HG03439 (cell line): ENCODE data around the gene MGAT4A.
"Not testable (repeated sequence)": the region's sequence is repeated elsewhere in the genome, so short reads cannot be mapped to it uniquely, and the experiment has no call there.

Source experiments
- ATAC-seq: cut with Tn5 transposase; IDR thresholded peaks from one replicate; pipeline ENCODE4 v1.9.1; 2021; ENCODE audit warnings: mild to moderate bottlenecking, moderate library complexity; ENCODE audit not compliant: unreplicated experiment

MGAT4A gene

DNA sequence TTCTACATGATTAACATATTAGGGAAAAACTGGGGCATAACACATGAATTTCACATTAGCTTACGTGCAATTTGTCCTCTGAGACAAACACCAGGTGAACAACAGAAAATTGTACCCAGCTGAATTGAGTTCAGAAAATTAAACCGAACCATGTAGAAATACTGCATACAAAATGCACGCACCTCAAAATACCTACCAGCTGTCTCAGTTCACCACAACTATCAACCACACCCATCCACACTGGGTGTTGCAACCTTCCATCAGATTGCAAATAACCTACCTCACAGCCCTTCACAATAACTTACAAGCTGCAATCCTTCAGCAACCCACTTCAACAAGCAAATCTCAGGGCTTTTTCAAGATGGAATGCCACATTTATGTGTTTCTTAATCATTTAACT, 66.6 kb downstream of the MGAT4A start:
- no peak for ATAC-seq

DNA sequence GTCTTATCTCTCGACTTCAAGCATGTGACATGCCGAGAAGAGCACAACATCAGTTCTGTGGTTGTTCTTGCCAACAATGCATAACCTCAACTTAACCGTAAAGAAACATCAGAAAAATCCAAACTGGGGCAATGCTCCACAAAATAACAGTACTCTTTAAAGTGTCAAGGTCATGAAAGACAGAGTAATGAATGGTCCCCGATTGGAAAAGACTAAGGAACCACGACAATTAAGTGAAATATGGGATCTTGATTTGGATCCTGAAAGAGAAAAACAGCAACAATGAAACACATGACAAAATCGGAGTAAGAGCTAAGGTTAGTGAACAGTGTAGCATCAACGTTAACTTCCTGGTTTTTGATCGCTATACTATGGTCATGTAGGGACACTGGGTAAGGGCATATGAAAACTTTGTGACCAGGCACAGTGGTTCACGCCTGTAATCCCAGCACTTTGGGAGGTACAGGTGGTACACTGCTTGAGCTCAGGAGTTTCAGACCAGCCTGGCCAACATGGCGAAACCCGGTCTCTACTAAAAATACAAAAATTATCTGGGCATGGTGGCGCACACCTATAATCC, 67.3 kb downstream of the MGAT4A start:
- ATAC-seq = no peak

DNA sequence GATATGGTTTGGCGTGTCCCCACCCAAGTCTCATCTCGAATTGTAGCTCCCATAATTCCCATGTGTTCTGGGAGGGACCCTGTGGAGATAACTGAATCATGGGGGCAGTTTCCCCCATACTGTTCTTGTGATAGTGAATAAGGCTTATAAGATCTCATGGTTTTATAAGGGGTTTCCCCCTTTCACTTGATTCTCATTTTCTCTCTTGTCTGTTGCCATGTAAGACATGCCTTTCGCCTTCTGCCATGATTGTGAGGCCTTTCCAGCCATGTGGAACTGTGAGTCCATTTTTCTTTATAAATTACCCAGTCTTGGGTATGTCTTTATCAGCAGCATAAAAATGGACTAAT, 71.5 kb downstream of the MGAT4A start:
- not testable (repeated sequence) for ATAC-seq

DNA sequence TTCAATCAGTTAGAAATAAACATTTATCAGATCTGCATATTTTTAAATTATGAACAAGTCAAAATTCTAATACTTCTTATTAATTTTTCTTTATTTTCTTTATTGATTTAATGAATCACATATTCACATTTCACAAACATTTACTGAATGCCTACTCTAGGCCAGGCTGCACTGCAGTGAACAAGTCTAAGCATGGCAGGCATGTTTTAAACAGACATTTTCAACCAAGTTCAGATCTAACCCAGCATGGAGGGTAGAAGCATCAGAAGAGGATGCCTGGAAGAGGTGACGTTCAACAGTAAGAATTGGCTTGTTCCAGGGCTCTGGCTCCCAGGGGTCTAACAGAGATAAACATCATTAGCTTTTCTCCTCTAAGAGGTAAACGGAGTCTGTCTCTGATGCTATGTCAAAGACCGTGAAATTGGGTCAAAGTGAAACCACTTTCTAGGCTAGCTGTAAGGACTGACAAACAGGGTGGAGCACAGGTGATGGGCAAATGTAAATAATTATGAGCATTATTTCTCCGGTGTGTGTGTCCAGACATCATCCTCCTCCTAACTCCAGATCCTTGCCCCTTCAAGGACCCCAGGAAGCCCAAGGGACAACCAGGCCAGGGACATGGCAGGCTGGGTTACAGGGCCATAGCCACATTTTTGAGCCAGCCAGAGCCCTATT, 72.0 kb downstream of the MGAT4A start:
- ATAC-seq = no peak

DNA sequence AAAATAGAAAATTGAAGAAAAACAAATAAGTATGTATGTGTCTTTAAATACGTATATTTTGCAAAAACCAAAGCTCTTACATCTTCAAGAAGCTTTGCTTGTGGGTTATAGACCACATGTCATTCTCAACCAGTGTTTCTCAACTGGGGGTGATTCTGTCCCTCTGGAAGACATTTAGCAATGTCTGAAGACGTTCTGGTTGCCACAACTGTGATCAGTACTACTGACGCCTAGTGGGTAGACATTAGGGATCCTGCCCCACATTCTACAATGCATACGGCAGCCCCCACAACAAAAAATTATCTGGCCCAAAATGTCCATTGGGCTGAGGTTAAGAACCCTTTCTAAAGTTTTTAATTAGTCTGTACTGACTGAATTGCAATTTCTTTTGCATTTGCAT, 74.1 kb downstream of the MGAT4A start:
- ATAC-seq = no peak

DNA sequence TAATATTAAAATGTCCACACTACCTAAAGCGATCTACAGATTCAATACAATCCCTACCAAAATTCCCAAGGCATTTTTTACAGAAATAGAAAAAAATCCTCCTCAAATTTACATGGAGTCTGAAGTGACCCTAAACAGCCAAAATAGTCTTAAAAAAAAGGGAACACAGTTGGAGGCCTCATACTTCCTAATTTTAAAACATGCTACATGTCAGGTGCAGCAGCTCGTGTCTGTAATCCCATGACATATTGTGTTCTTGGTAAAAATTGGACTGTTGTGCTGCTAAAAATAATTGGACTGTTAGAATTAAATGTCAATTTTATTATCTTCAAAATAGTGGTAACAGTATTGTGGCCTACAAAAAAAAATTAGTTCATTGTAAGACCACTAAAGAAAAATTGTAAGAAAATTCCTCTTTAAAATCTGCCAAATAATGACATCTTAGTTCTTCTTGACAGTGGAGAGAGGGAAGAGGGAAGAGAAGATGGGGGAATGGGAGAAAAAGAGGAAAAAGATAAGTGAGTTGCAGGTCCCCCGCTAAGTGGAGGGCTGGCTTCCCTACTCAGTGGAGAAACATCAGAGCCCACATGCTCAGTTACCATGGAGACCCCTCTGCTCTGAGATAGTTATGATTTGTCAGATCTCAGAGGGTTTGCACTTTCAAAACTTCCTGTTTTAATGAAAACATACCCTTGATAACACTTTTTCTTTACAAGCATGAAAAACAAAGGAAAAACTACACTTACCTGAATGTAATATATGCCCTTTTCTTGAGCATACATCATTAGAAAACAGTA, 76.0 kb downstream of the MGAT4A start:
- ATAC-seq = no peak

DNA sequence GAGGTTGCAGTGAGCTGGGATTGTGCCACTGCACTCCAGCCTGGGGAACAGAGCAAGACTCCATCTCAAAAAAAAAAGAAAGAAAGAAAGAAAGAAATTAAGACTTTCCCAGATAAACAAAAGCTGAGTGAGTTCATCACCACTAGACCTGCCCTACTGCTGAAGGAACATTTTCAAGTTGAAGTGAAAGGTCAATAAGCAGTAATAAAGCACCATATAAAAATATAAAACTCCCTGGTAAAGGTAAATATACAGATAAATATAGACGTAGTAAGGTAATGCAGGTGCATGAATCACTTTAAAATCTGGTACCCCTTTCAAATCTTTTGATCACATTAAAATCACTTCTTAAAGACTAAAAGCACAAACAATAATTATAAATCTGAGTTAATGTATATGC, 79.9 kb downstream of the MGAT4A start:
- ATAC-seq = no peak

DNA sequence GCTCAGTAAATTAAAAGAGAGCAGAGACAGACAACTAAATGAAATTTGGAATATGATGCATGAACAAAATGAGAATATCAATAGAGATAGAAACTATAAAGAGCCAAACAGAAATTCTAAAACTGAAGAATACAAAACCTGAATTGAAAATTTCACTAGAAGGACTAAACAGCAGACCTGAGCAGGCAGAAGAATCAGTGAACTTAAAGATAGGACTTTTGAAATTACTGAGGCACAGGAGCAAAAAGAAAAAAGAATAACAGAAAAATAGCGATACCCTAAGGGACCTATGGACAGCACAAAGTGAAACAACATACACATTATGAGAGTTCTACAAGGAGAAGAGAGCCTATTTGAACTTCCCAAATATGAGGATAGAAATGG, 80.9 kb downstream of the MGAT4A start:
- no peak for ATAC-seq

DNA sequence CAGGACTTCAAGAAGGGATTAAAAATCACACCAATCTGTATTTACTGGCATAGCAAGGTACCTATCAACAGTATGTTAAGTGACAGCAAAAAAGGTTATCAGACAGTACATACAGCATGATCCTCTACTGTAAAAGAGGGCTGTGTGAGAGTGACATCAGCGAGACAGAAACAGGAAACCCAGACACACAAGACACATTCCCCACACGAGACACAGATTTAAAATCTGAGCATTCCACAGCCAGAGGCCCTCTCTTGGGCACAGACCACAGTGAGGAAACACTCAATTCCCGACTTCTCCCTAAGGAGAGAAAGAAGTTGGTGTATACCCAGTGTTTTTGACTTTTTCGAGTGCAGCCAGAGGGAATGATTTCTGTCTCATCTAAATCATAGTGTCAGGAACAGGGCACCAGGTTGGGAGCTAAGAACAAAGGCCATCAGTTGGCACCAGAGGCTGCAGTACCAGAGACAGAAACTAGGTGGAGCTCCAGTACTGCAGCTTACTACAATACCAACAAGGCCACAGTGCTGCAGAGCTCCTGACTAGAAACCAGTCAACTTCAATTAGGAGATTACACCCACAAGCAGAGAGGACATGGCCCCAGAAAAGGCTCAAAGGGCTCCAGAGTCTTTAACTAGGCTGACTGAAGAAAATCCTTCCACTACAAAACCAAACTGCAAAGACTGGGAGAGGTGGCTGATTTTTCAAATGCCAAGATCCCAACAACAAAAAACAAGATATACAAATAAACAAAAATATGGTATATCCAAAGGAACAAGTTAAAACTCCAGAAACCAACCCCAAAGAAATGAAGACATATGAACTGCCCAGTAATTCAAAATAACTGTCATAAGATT, 81.6 kb downstream of the MGAT4A start:
- no peak for ATAC-seq

DNA sequence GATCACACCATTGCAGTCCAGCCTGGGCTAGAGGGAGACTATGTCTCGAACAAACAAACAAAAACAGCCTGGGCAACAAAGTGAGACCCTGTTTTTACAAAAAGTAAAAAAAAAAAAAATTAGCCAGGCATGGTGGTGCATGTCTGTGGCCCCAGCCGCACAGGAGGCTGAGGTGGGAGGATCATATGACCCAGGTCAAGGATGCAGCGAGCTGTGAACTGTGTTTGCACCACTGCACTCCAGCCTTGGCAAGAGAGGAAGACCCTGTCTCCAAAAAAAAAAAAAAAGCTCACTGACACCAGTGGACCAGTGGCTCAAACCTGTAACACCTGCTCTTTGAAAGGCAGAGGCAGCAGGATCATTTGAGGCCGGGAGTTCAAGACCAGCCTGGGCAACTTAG, 82.5 kb downstream of the MGAT4A start:
- ATAC-seq = no peak

DNA sequence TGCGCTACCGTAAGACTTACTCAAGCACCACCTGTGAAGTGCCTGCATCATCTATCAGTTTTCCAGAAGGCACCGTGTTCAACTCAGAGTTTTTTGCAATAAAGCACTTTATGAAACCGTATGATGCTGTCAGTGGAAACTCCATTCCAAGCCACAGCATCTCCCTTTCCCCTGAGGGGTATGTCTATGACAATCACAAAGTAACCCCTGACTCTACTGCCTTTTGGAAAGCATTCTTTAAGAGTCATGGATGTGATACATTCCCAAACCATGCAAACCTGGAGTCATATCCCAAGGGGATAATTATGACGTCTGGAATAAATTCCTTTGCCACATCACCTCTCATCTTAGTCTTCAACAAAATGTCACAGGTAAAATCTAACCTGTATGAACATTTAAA, 83.3 kb downstream of the MGAT4A start:
- no peak for ATAC-seq

DNA sequence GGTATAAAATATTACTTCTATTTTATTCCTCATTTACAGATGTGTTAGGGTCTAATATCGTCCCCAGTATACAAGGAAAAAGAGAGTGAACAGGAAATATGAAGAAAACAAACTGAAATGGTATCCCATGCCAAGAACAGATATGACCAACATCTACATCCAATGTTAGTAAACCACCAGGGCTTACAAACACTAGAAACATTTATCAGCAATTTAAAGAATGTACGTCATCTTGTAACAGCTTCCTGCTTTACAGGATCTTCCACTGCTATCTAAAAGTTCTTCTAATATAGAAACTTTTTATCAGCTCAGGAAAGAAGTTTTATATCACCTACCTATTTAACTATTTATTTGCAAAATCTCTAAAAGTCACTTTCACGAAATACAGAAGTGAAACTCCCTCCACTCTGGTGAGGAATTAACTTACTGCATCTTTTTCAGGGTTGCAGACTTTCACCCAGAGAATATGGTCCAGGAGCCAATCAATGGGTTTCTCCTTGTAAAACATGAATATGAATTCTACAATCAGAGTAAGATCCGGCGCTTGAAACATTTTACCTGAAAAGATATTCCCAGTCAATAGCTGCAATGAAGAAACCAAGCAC, 87.3 kb downstream of the MGAT4A start:
- ATAC-seq = no peak

DNA sequence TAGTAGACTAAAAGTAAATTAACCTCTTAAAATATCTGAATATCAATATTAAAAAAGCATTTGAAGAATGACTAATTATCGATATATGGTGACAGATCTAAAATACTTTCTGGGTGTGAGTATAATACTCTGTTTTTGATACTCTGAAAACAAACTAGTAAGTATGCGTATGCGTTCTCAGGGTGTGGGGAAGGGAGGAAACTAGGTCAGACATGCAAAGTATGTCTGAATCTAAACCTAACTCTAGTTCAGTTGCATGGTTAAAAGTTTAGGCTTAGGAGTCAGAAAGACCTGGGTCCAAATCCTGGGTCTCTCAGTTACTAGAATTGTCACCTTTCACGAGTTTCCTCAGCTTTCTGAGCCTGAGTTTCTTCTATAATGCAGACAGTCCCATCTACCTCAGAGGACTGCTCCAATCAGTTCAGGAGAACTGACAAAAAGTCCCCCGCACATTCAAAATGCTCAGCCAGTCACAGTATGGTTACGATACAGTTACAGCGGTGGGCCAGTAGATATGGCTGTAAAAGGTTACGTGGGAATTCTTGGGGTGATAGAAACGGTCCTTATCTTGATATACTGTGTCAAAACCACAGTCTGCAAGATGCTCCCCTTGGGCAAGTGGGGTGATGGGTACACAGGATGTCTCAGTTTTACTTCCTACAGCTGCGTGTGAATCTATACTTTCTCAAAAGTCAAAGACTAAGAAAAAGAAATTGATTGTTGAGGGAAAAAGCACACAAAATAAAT, 93.4 kb downstream of the MGAT4A start:
- ATAC-seq = no peak

DNA sequence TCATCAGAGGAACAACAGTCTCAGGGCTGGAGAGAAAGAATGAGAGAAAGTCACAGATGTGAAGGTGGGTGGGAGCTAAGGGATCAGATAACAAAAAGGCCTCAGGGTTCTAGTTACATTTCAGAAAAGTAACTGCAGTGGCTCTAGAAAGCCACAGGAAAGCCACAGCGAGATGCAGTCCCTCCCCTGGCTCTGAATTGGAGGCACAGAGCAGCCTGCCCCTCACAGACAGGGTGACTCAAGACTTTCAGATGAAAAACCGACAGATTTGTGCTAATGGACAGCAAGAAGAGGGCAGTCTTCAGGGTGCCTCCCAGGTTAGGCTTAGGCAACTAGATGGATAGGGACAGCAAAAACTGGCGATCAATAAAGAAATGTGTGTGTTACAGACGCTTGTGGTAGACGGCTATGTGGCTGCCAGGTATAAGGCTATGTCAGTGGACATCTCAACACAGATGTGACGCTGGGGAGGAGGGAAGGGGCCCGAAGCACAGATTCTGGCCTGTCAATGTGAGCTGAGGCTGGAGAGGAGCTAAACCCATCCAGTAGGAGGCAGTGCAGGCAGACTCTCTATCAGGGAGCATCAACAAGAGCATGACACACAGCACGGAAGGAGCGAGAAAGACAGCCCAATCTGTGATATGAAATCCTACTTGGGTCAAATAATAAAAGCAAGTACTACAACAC, 96.4 kb downstream of the MGAT4A start:
- ATAC-seq = no peak

DNA sequence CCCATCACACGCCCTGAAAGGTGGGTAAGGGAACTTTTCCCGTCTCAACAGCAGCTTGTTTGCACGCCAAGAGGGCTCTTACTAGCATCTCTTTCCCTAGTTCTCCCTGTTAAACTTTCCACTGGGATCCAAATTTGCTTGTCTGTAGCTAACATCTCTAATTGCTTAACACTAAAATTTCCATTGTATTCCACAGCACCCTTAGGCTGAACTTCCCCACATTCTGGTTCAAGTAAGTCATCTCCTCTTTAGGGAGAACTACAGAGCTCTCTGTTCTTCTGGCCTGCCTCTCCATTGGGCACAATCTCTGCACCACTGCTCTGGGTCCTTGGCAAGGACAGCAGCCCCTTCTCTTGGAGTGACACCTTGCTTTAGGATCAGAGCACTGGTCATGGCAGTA, 98.6 kb downstream of the MGAT4A start:
- ATAC-seq = no peak

DNA sequence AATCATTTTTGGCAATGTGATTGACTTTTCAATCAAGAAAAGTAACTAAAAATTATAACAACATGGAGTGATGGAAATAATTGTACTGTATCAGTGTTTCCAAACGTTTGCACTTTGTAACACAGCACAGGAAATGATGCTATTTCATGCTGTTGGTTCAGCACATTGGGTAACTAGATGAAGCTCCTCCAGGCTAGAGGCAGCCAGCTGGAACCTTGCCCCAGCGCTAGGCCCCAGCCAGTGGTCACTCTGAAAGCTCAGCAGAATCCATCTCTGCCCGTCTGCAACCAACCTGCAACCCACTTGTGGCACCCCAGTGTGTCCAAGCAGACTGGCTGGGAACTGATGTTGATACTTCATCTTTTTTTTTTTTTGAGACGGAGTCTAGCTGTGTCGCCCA, 107.3 kb downstream of the MGAT4A start:
- ATAC-seq = no peak

DNA sequence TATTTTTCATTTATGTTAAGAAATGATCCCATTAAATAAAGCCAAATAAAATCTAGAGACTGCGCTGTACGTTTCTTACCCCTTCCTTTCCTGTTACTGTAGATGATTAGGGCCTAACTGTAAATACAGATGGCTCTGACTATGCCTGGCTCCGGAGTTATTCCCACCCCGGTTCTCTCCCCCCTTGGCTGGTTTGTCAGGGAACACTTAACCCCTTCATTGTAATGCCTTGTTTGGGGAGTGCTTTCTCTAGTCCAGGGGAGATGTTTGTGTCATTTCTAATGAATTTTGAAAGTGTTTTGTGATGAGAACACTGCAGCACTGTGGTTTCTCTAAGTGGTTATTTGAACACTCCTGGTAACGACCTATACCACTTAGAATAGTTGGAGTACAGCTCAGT, 113.8 kb downstream of the MGAT4A start:
- ATAC-seq = no peak

DNA sequence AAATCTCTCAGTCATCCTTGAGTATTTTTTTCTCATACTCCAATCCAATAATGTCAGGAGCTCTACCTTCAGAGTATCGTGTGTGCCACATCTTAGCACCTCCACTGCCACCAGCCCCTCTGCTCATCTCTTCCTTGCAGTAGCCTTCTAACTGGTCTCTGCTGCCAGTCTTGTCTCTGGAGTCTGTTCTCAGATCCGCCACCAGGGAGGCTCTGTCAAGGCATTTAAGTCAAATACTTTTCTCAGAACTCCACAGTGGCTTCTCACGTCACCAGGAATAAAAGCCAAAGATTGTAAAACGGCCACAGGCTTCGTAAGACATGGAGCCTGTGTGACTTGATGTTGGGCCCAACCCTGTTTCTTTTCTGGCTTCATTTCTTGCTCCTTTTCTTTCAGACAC, 115.5 kb downstream of the MGAT4A start:
- no peak for ATAC-seq

DNA sequence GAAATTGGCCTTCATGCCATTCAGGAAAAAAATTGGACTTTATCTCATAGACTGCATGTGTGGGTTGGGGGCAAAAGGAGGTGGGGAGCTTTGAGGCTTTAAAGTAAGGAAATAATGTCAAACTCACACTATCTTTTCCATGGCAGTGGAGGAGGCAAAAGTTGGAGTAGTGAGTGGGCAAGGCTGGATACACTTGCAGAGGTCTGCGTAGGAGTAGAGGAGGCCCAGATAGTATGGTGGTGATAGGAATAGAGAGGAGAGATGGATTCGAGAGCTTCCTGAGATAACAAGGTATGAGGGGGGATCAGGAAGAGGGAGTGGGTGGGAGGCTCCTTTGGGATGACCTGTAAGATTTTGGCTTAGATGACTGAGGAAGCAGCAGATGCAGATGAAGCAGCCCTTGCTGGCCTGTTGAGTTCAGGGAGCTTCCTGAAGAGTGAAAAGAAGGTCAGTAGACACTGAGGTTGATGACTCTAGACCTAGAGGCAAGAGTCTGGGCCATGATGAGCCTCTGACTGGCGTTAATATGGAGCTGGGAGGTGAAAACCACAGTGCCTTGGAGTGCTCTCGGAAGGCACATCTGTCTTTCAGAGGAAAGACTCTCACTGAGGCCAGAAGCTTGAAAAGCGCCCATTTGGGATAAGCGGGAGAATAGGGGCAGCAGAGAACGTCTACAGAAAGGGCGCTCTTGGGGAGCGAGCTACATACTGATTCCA, 116.8 kb downstream of the MGAT4A start:
- no peak for ATAC-seq
